ENCODE measurements around the gene PRKCE. TPM values are rescaled to one million over a fixed set of nuclear protein-coding genes. Genes with fewer than 3 reads are reported as not detected.

PRKCE gene
- total and polyA plus RNA-seq, 2 donors (not counting 1 experiment from before 2014, with no cell fraction given): 14.1 to 19.0 TPM

DNA sequence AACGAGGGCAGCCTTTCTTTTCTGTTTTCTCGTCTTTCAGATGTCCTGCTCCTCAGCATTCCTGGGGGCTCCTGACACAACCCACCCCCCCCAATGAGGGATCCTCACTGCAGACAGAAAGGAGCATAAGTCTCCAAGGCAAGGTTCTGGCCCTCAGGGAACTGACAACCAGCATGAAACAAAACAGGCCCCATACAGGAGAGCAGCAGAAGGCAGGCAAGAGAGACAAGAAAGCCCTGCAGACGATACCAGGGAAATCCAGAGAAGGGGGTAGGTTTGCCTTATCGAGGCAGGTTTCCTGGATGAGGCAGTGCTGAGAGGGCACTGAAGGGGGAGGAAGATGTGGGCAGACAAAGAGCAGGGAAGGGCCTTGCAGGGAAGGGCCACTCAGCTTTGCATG is 541.9 kb downstream of the PRKCE start:
- no peak overlapping the region for H2AFZ ChIP-seq (ENCODE audit: low read length)
- no peaks in the 10 kb centered on the region for H3K79me2 ChIP-seq (ENCODE audit: control insufficient read depth, insufficient read depth, low read length)
- H3K27me3 ChIP-seq (ENCODE audit: control insufficient read depth, insufficient read depth, low read length): no peaks in the 10 kb centered on the region
- no peak for DNase-seq (ENCODE audit: low read depth in 2 of 2)
- no peak overlapping the region for H3K4me2 ChIP-seq (ENCODE audit: extremely low read depth, insufficient read depth, low read length)
- H3K36me3 ChIP-seq (ENCODE audit: control insufficient read depth, insufficient read depth, low read length): no peaks in the 10 kb centered on the region
- no peaks in the 10 kb centered on the region for H3K9me3 ChIP-seq (ENCODE audit: control insufficient read depth, insufficient read depth, low read depth, low read length)
- no peaks in the 10 kb centered on the region for H3K4me1 ChIP-seq (ENCODE audit: control insufficient read depth, extremely low read depth, insufficient read depth, low read length)
- no peaks in the 10 kb centered on the region for H4K20me1 ChIP-seq (ENCODE audit: control insufficient read depth, extremely low read depth, insufficient read depth, low read length)
- H3K27ac ChIP-seq (ENCODE audit: insufficient read depth, low read length): no peak overlapping the region
- no peak overlapping the region for H3K9ac ChIP-seq (ENCODE audit: insufficient read depth, low read length)
- no peak overlapping the region for H3K4me3 ChIP-seq (replicated peaks in 1 of 4; ENCODE audit: control extremely low read depth in 1 of 4, insufficient read depth in 1 of 4, low read depth in 3 of 4, low read length in 4 of 4)
- no peak for TF ChIP-seq EZH2 (IDR thresholded peaks at IDR 0.05; ENCODE audit: low read length, missing control alignments)
- TF ChIP-seq, protein P1, sequence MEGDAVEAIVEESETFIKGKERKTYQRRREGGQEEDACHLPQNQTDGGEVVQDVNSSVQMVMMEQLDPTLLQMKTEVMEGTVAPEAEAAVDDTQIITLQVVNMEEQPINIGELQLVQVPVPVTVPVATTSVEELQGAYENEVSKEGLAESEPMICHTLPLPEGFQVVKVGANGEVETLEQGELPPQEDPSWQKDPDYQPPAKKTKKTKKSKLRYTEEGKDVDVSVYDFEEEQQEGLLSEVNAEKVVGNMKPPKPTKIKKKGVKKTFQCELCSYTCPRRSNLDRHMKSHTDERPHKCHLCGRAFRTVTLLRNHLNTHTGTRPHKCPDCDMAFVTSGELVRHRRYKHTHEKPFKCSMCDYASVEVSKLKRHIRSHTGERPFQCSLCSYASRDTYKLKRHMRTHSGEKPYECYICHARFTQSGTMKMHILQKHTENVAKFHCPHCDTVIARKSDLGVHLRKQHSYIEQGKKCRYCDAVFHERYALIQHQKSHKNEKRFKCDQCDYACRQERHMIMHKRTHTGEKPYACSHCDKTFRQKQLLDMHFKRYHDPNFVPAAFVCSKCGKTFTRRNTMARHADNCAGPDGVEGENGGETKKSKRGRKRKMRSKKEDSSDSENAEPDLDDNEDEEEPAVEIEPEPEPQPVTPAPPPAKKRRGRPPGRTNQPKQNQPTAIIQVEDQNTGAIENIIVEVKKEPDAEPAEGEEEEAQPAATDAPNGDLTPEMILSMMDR (conservative IDR thresholded peaks at IDR 0.05 in 1 of 2, IDR thresholded peaks at IDR 0.05 in 1 of 2; ENCODE audit: low read depth in 1 of 2, low read length in 2 of 2): no peak

DNA sequence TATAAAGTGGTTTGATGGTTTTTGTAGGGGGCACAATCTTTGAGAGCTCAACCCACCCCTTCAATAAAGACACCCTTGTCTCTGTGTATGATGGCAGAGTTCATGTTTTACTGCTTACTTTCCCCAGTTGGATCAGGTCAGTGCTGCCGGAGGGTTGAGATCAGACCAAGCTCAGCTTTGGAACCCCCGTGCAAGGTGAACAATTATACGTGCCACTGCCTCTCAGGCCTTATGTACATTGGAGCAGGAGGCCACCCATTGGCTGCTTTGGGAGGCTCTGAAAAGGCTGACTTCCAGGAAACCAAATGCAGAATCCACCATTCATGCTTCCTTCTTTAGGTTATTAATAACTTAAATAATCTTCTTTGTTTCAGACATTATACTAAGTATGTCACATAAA is 542.4 kb downstream of the PRKCE start:
- no peaks in the 10 kb centered on the region for H3K79me2 ChIP-seq (ENCODE audit: control insufficient read depth, insufficient read depth, low read length)
- no peaks in the 10 kb centered on the region for H4K20me1 ChIP-seq (ENCODE audit: control insufficient read depth, extremely low read depth, insufficient read depth, low read length)
- no peak overlapping the region for H3K27ac ChIP-seq (ENCODE audit: insufficient read depth, low read length)
- no peak overlapping the region for H3K9ac ChIP-seq (ENCODE audit: insufficient read depth, low read length)
- no peaks in the 10 kb centered on the region for H3K4me1 ChIP-seq (ENCODE audit: control insufficient read depth, extremely low read depth, insufficient read depth, low read length)
- no peak overlapping the region for H2AFZ ChIP-seq (ENCODE audit: low read length)
- H3K4me3 ChIP-seq (replicated peaks in 1 of 4; ENCODE audit: control extremely low read depth in 1 of 4, insufficient read depth in 1 of 4, low read depth in 3 of 4, low read length in 4 of 4): no peak overlapping the region
- DNase-seq (ENCODE audit: low read depth in 2 of 2): no peak
- no peaks in the 10 kb centered on the region for H3K9me3 ChIP-seq (ENCODE audit: control insufficient read depth, insufficient read depth, low read depth, low read length)
- H3K4me2 ChIP-seq (ENCODE audit: extremely low read depth, insufficient read depth, low read length): no peak overlapping the region
- TF ChIP-seq, protein P1 (conservative IDR thresholded peaks at IDR 0.05 in 1 of 2, IDR thresholded peaks at IDR 0.05 in 1 of 2; ENCODE audit: low read depth in 1 of 2, low read length in 2 of 2): no peak
- TF ChIP-seq EZH2 (IDR thresholded peaks at IDR 0.05; ENCODE audit: low read length, missing control alignments): no peak
- no peaks in the 10 kb centered on the region for H3K27me3 ChIP-seq (ENCODE audit: control insufficient read depth, insufficient read depth, low read length)
- H3K36me3 ChIP-seq (ENCODE audit: control insufficient read depth, insufficient read depth, low read length): no peaks in the 10 kb centered on the region

DNA sequence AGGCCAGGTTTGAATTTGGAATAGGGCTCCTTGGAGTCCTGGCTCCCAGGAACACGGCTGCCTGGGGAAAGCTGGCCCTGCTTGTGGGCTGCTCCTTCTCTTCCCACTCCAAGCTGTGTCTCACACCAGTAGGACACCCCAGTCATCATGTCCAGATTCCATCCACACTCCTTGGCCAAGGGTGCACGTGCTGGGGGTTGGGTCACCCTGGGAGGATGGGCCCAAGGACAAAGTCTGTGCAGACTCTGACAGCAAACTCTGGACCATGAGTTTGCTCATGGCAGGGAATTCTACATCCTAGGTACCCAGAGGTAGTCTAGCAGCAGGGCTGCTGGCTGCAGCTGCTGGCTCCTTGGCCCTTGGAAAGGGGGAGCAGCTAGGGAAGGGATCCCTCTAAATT is 543.4 kb downstream of the PRKCE start:
- H3K4me3 ChIP-seq (replicated peaks in 1 of 4; ENCODE audit: control extremely low read depth in 1 of 4, insufficient read depth in 1 of 4, low read depth in 3 of 4, low read length in 4 of 4): no peak overlapping the region
- no peak for DNase-seq (ENCODE audit: low read depth in 2 of 2)
- H3K27ac ChIP-seq (ENCODE audit: insufficient read depth, low read length): no peak overlapping the region
- no peaks in the 10 kb centered on the region for H3K9me3 ChIP-seq (ENCODE audit: control insufficient read depth, insufficient read depth, low read depth, low read length)
- H3K79me2 ChIP-seq (ENCODE audit: control insufficient read depth, insufficient read depth, low read length): no peaks in the 10 kb centered on the region
- H4K20me1 ChIP-seq (ENCODE audit: control insufficient read depth, extremely low read depth, insufficient read depth, low read length): no peaks in the 10 kb centered on the region
- H3K4me1 ChIP-seq (ENCODE audit: control insufficient read depth, extremely low read depth, insufficient read depth, low read length): no peaks in the 10 kb centered on the region
- H3K4me2 ChIP-seq (ENCODE audit: extremely low read depth, insufficient read depth, low read length): no peak overlapping the region
- no peaks in the 10 kb centered on the region for H3K36me3 ChIP-seq (ENCODE audit: control insufficient read depth, insufficient read depth, low read length)
- no peak overlapping the region for H2AFZ ChIP-seq (ENCODE audit: low read length)
- H3K9ac ChIP-seq (ENCODE audit: insufficient read depth, low read length): no peak overlapping the region
- no peaks in the 10 kb centered on the region for H3K27me3 ChIP-seq (ENCODE audit: control insufficient read depth, insufficient read depth, low read length)
- TF ChIP-seq, protein P1 (conservative IDR thresholded peaks at IDR 0.05 in 1 of 2, IDR thresholded peaks at IDR 0.05 in 1 of 2; ENCODE audit: low read depth in 1 of 2, low read length in 2 of 2): no peak
- TF ChIP-seq EZH2 (IDR thresholded peaks at IDR 0.05; ENCODE audit: low read length, missing control alignments): no peak

Measured in fibroblast of lung (primary cell).